SW480 (cell line): ENCODE measurements around the gene EWSR1.
"Not testable (repeated sequence)": the region's sequence is repeated elsewhere in the genome, so short reads cannot be mapped to it uniquely, and the experiment has no call there.

Experiments
- DNase-seq: peaks from one replicate; pipeline ENCODE4 v3.0.0-alpha.2; 2016; ENCODE audit warnings: low spot score

The EWSR1 gene, protein sequence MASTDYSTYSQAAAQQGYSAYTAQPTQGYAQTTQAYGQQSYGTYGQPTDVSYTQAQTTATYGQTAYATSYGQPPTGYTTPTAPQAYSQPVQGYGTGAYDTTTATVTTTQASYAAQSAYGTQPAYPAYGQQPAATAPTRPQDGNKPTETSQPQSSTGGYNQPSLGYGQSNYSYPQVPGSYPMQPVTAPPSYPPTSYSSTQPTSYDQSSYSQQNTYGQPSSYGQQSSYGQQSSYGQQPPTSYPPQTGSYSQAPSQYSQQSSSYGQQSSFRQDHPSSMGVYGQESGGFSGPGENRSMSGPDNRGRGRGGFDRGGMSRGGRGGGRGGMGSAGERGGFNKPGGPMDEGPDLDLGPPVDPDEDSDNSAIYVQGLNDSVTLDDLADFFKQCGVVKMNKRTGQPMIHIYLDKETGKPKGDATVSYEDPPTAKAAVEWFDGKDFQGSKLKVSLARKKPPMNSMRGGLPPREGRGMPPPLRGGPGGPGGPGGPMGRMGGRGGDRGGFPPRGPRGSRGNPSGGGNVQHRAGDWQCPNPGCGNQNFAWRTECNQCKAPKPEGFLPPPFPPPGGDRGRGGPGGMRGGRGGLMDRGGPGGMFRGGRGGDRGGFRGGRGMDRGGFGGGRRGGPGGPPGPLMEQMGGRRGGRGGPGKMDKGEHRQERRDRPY

GRCh38 chr22:29267858-29268510 lies at the start of gene EWSR1, which contains the start of gene RHBDD3:
Gene EWSR1 (plus strand): TSS chr22:29268268. CDS start chr22:29268337, 69 bp downstream.
Gene RHBDD3 (minus strand): TSS chr22:29267981. CDS start chr22:29265626, 2,355 bp downstream.
- DNase-seq, result peak; percentile 94

GRCh38 chr22:29218758-29219408 lies 49.2 kb upstream of the EWSR1 start:
- no peak for DNase-seq

DNA sequence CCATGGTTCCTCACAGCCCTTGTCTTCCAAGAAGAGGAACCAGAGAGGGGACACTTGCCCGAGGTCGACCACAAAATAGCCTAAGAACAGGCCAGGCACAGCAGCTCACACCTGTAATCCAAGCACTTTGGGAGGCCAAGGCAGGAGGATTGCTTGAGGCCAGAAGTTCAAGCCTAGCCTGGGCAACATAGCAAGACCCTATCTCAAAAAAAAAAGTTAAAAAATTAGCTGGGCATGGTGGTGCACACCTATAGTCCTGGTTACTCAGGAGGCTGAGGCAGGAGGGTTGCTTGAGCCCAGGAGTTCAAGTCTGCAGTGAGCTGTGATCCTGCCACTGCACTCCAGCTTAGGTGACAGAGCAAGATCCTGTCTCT lies 48.7 kb upstream of the EWSR1 start:
- not testable (repeated sequence) for DNase-seq

DNA sequence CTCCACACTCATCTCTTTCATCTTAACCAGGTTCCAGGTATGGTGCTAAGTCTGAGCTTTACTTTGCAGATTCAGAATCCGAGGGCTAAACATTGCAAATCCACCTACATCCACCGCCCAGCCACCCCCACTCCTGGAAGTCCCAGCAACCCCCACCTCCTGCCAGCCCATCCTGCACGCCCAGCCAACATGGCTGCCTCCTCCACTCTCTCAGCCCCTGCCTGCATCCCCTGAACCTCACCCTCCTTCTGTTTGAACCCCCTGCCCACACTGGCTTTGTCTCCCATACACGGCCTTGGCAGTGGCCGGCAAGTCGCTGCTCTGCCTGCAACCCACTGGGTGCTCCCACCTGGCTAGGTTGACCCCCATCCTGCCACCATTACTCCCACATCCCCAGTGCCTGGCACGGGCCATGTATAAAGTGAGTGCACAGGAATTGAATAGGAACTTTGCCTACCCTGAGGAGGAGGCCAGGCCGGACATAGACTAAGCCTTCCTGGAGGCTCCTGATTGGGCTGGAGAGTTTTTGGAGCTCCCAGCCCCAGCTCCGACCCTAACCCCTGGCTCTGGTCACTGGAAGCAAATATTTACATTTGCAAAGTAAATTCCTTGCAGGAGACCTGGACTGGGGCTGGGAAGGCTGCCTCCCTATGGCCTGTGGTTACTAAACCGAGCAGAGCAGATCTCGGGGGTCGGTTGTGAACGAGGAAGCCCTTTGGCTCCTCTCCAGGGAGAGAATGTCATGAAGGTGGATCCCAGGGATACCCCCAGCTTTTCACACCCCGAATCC lies 48.0 kb upstream of the EWSR1 start:
- no peak for DNase-seq

DNA sequence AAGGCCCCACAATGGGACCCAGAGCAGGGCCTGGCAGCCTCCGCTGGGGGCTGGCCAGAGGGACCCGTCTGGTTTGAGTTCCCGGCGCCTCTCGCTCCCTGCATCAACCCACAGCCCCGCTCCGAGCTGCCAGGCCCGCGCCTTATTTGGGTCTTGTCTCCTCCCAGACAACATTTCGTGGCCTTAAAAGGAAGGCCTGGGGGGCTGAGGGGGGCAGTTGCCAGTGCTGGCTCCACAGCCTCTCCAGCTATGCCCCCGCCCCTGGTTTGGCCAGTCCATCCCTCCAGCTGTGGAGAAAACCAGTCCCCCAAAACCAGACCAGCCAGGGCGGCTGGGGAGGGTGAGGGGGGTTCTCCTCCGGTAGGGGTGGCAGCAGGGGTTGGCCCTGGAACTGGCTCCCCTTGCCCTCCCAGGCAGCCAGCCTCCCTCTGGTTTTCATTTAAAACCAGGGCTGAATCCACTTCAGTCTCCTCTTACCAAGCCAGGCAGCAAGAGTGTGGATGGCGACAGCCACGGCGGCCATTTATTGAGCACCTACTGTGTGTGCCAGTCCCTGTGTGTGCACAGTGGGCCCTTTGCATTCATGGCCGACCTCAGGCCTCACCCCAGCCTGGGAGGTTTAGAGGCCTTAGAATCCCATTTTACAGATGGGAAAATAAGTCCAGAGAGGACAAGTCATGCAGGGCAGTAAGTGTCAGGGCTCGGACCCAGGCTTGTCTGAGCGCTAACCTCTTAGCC lies 43.8 kb upstream of the EWSR1 start:
- no peak for DNase-seq

DNA sequence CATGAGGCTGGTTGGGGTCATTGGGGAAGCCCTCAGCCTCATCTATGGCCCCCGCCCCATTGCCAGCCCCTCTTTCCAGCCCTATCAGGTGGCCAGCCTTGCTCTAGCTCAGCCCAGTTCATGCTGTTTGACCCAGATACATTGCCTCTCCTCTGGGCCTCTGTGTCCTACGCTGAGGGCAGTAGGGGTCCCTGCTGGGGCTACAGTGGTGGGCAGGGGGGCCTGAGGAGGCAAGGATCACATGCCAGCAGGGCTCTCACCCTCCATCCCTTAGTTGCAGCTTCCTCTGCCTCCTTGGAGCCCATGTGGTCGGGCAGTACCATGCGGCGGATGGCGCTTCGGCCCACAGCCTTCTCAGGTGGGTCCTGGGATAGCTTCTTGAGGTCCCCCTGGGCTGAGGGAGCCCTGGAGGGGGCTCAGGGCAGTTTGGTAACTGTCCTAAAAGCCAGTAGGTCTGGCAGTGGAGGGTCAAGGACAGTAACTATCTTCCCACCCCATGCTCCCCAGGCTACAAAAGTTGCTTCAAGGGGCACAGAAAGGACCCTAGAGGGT lies 43.1 kb upstream of the EWSR1 start:
- no peak for DNase-seq

DNA sequence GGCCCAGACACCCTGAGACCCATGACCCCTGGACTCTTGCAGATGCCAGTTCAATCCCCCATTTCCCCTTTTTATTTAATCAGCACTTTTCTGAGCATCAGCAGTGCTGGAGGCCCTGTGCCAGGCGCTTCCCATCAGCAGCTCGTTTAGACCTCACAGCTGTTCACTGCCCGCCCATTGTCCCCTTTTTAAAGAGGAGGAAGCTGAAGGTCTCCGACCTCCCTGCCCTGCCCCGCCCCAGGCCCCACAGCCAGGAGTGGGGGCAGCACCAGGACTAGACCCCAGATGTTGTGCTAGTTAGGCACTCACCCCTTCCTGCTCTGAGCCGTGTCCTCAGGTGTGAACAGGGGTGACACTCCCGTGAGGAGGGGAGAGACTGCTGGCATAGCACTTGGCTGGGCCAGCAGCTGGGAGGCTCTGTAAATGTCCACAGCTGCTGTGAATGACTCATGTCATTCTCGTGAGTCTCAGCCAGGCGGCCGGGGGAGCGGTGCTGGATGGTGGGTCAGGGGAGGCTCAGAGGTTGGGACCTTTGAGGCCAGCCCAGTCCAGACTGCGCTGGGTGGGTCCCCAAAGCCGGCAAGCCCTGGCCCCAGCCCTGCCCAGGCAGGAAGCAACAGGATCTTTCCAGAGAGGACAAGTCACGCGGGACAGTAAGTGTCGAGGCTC lies 42.5 kb upstream of the EWSR1 start:
- DNase-seq, result no peak

DNA sequence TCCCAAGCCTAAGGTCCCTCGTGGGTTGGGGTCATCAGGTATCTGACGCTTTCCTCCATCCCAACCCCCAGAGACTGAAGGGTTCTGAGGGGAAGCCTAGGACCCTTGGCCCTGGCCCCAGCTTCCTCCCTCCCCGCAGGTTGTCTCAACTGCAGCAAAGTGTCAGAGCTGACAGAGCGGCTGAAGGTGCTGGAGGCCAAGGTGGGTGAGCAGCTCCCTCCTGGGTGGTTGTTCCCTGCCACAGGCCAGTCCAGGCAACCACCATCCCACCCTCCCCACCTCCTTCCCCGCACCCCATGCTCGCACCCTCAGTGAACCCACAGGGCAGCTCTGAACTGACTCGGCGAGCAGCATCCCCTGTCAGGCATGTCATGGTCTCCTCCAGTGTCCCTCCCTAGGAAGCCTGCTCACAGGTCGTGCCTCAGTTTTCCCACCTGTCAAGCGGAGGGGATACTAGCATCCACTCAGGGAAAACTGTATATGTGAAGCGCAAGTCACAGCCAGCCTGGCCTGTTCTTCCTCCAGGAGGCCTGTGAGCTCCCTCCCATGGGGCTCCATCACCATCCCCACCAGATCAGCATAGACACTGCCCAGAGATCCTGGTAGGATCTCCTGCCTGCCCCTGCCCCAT lies 41.6 kb upstream of the EWSR1 start:
- no peak for DNase-seq

- no peak for DNase-seq
These were observed 36.8 kb upstream of the EWSR1 start for GRCh38 chr22:29230972-29231875.

DNA sequence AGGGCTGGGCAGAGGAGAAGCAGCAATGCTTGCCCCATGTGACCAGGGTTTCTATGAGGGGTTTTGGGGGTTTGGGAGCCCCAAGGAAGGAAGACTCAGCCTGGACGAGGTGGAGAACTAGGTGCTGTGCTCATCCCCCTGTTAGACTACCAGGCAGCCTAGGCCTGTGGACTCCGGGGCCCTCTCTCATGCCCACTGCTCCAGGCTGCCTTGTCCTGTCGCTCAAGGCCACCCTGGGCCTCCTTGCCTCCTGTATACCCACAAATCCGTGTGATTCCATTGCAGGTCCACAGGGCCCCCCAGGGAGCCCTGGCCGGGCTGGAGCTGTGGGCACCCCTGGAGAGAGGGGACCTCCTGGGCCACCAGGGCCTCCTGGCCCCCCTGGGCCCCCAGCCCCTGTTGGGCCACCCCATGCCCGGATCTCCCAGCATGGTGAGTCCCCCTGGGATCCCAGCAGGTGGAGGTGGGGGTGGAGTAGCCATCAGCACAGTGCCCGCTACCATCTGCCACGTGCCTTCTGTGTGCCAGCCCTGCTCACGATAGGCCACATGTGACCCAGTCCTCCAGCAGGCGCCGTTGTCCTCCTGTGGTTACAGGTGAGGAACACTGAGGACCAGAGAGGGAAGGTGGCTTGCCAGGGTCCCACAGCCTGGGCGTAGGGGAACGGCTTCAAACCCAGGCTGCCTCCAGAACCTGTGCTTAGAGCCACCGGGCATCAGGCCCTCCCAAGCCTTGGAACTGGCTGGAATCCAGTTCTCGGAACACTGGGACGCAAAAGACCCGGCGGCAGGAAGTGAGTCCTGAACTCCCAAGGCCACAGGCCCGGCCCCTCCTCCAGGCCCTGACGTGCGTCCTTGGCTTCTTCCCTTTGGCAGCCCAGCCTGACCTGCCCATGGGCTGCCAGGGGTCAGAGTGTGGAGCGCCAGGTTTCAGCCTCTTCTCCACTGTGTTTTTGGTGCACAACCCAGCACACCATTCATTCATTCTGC lies 35.8 kb upstream of the EWSR1 start:
- no peak for DNase-seq

DNA sequence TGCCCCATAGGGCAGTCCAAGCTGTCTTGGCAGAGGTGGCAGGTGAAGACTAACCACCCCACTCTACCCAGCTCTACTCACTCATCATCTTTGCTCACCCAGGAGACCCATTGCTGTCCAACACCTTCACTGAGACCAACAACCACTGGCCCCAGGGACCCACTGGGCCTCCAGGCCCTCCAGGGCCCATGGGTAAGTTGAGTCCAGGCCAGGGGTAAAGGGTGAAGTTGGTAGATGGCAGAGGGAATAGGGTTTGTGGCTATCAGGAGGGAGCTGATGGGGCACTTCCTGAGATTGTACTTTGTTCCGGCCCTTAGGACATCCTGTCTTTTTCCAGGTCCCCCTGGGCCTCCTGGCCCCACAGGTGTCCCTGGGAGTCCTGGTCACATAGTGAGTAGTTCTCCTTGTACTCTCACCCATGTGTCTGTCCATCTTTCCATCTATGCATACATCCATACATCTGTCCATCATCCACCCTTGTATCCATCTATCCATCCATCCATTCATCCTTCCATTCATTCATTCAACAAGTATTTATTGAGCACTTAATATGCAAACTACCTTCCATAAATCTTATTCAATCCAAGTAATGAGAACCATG lies 34.7 kb upstream of the EWSR1 start:
- DNase-seq, result no peak

DNA sequence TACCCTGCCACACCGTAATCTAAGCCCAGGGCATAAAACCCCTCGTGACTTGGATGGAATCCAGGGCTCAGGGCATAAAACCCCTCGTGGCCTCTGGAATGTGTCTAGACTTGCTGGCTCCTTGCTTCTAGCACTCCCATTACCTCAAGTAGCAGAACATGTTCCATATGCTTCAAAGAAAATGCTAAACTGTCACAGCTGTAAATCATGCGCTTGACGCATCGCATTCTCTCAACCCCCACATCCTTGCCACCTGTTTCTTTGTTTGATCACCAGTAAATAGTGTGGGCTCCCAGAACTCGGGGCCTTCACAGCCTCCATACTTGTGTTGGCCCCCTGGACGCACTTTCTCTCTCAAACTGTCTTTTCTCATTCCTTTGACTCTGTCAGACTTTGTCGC lies 27.6 kb upstream of the EWSR1 start:
- DNase-seq, result not testable (repeated sequence)

DNA sequence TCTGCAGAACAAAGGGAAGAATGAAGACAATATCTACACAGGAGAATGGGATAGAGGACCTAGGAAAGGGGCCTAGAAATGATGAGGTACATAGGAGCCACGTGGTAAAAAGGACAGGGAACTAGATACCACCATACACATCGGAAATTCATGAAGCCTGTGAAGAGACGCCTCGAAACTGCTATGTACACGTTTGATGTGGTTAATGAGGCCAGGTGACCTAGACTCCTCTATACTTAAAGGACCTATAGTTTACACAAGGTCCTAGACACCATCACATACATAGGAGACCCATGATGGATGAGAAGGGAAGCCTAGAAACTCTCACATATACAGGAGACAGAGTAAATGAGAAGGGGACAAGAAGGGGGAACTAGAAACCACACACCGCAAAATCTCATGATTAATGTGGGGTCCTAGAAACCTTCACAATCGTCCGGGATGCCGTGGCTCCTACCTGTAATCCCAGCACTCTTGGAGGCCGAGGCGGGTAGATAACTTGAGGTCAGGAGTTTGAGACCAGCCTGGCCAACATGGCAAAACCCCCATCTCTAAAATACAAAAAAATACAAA lies 24.1 kb upstream of the EWSR1 start:
- no peak for DNase-seq

DNA sequence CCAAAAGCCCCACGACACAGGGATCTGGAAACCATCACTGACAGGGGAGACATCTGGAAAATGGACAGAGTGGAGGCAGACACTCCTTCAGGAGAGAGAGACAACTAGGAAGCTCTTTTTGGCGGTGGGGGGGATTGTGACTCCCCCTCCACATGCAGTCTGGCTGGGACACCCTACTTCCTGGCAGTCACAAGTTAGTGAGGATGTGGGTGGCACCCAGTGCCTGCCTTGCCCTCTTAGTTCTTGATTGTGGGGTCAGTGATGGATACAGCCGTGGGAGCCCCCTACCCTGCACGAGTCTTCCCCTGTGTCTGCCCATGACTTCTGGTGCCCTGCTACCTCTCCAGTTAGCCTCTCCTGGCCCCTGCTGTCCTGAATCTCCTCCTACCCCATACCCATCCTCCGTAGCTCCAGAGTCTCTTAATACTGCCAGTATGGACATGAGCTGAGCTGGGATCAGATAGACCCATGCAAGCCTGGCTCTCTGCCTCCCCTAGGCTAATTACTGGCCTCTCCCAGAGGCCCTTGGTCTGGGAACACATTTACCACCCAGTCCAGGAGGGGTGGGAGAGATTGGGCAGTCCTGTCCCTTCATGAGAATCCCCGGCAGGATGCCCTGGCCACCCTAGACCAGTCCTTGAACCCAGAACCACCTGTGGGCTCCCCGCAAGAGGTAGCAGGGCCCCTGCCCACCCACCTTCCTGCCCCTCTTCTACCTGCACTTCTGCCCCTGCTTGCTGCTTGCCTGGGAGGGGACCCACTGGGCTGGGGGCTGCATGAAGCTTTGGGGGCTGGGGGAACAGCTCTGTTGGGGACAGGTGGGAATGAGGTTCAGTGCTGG lies 23.1 kb upstream of the EWSR1 start:
- no peak for DNase-seq

GRCh38 chr22:29245626-29246385 lies 22.3 kb upstream of the EWSR1 start:
- DNase-seq, result peak; percentile 65
